Vagina (tissue), 2 donors: ENCODE results near the gene RHBDD1.

ENCODE experiments used
- CTCF ChIP-seq, 3 experiments: fragments of 450-650 bp in 2 of 3; fragments of 200-600 bp in 1 of 3; sonication (generic) in 1 of 3; IDR thresholded peaks; one replicate each; pipeline ENCODE4 v1.5.1; 2017 to 2019; ENCODE audit warnings: antibody characterized with exemption in 3 of 3, mild to moderate bottlenecking in 2 of 3, moderate library complexity in 2 of 3
- POLR2A ChIP-seq, 2 donors: fragments of 450-650 bp; IDR thresholded peaks; one replicate each; pipeline ENCODE4 v1.6.1; 2017; ENCODE audit warnings: antibody characterized with exemption in 2 of 2, mild to moderate bottlenecking in 2 of 2, moderate library complexity in 2 of 2
- POLR2AphosphoS5 ChIP-seq, 2 donors: sonication (generic); formaldehyde crosslinking; IDR thresholded peaks; one replicate each; pipeline ENCODE4 v1.9.0; 2017; ENCODE audit warnings: antibody characterized with exemption in 2 of 2, mild to moderate bottlenecking in 2 of 2, low read depth in 1 of 2; ENCODE audit not compliant: insufficient read depth in 1 of 2

DNA sequence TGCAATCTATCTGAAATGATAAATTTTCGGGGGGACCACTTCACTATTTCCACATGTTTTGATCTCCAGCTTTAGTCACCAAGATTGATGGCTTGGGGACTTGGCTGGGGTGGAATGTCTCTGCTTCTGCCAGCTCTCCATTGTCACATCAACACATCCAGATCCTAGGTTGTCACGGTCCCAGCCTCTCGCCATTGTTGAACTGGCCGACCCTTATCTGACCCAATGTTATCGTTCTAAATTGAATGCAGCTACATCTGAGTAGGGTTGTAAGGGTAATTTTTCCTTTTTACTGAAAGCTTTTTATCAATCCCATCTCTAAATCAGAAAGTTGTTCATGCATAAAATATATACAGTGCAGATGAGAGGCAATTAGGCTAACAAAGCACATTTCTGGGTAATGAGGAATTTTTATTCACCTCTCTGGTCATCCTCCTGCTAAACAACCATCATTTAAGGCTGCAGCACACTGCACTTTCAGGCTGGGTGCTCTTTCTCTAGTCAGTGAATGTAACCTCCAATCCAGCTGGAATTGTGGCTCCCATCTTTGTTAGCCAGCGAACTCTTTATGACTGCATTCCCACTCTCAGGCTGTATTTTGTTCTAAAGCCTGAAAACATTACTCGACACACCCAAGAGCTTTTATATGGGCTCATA is 200.0 kb downstream of the RHBDD1 start:
- TF ChIP-seq CTCF (IDR thresholded peaks at IDR 0.05) (no peak), POLR2A (IDR thresholded peaks at IDR 0.05) (no peak), POLR2AphosphoS5 (IDR thresholded peaks at IDR 0.05; ENCODE audit: insufficient read depth in 1 of 2, low read depth in 1 of 2) (no peak)
